ENCODE results near the gene NPY4R.
"Not testable (repeated sequence)": the region's sequence is repeated elsewhere in the genome, so short reads cannot be mapped to it uniquely, and the experiment has no call there.

The NPY4R gene
- 0 reads per million in 2 experiments for total RNA-seq

GRCh38 chr10:46465765-46466164 is at the start of gene NPY4R:
Gene NPY4R, minus strand, starts transcription at chr10:46465958. Its CDS starts 3,323 bp downstream, at chr10:46462635.
- DNase-seq (ENCODE audit: low read depth) = not testable (repeated sequence)

- no peak for DNase-seq (ENCODE audit: low read depth)
Measured at GRCh38 chr10:46515366-46515765, 49.6 kb upstream of the NPY4R start.

GRCh38 chr10:46514899-46515298 is 49.1 kb upstream of the NPY4R start:
- DNase-seq (ENCODE audit: low read depth) = no peak

- no peak for DNase-seq (ENCODE audit: low read depth)
Measured at GRCh38 chr10:46514431-46514861, 48.7 kb upstream of the NPY4R start.

GRCh38 chr10:46513333-46513732 is 47.6 kb upstream of the NPY4R start:
- DNase-seq (ENCODE audit: low read depth) = not testable (repeated sequence)

- DNase-seq (ENCODE audit: low read depth) = not testable (repeated sequence)
Measured at GRCh38 chr10:46512725-46513124, 47.0 kb upstream of the NPY4R start.

- DNase-seq (ENCODE audit: low read depth) = not testable (repeated sequence)
Measured at GRCh38 chr10:46512002-46512401, 46.2 kb upstream of the NPY4R start.

- DNase-seq (ENCODE audit: low read depth) = not testable (repeated sequence)
Measured at GRCh38 chr10:46499990-46500389, 34.2 kb upstream of the NPY4R start.

GRCh38 chr10:46498985-46499703 is 33.4 kb upstream of the NPY4R start:
- DNase-seq (ENCODE audit: low read depth) = not testable (repeated sequence)

GRCh38 chr10:46497878-46498277 is 32.1 kb upstream of the NPY4R start:
- not testable (repeated sequence) for DNase-seq (ENCODE audit: low read depth)

GRCh38 chr10:46497401-46497800 is 31.6 kb upstream of the NPY4R start:
- DNase-seq (ENCODE audit: low read depth) = not testable (repeated sequence)

GRCh38 chr10:46491364-46492114 is 25.8 kb upstream of the NPY4R start:
- DNase-seq (ENCODE audit: low read depth) = not testable (repeated sequence)

- not testable (repeated sequence) for DNase-seq (ENCODE audit: low read depth)
Measured at GRCh38 chr10:46490285-46490684, 24.5 kb upstream of the NPY4R start.

GRCh38 chr10:46486459-46486858 is 20.7 kb upstream of the NPY4R start:
- DNase-seq (ENCODE audit: low read depth) = not testable (repeated sequence)

- not testable (repeated sequence) for DNase-seq (ENCODE audit: low read depth)
Measured at GRCh38 chr10:46474746-46475320, 9.1 kb upstream of the NPY4R start.

- not testable (repeated sequence) for DNase-seq (ENCODE audit: low read depth)
Measured at GRCh38 chr10:46473758-46474157, 8.0 kb upstream of the NPY4R start.

GRCh38 chr10:46470134-46470533 is 4.4 kb upstream of the NPY4R start:
- not testable (repeated sequence) for DNase-seq (ENCODE audit: low read depth)

GRCh38 chr10:46468119-46468809 is 2.5 kb upstream of the NPY4R start:
- not testable (repeated sequence) for DNase-seq (ENCODE audit: low read depth)

- DNase-seq (ENCODE audit: low read depth) = not testable (repeated sequence)
Measured at GRCh38 chr10:46463608-46464007, 2.1 kb downstream of the NPY4R start.

GRCh38 chr10:46462276-46462675 is 3.5 kb downstream of the NPY4R start:
- not testable (repeated sequence) for DNase-seq (ENCODE audit: low read depth)

GRCh38 chr10:46459579-46459978 is 6.2 kb downstream of the NPY4R start:
- DNase-seq (ENCODE audit: low read depth) = not testable (repeated sequence)

- DNase-seq (ENCODE audit: low read depth) = not testable (repeated sequence)
Measured at GRCh38 chr10:46457071-46457470, 8.7 kb downstream of the NPY4R start.
